ENCODE data around the gene MMUT. TPM values are rescaled to one million over a fixed set of nuclear protein-coding genes. Genes with fewer than 3 reads are reported as not detected.
"Not testable (repeated sequence)": the region's sequence is repeated elsewhere in the genome, so short reads cannot be mapped to it uniquely, and the experiment has no call there.

MMUT gene
- polyA plus RNA-seq, 2 donors, result 9.7 to 15.6 TPM

DNA sequence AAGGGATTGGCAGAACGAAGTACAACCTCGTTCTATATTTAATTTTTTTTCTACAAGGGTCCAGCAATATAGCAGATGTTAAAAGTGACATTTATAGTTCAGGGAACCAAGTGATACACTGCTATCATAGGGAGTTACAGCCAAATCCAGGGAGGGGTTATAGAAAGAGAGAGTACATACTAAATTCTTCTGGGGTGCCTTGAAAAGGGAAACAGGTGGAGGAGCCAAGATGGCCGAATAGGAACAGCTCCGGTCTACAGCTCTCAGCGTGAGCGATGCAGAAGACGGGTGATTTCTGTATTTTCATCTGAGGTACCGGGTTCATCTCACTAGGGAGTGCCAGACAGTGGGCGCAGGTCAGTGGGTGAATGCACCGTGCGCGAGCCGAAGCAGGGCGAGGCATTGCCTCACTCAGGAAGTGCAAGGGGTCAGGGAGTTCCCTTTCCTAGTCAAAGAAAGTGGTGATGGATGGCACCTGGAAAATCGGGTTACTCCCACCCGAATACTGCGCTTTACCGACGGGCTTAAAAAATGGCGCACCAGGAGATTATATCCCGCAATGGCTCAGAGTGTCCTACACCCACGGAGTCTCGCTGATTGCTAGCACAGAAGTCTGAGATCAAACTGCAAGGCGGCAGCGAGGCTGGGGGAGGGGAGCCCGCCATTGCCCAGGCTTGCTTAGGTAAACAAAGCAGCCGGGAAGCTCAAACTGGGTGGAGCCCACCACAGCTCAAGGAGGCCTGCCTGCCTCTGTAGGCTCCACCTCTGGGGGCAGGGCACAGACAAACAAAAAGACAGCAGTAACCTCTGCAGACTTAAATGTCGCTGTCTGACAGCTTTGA, 76.2 kb downstream of the MMUT start:
- 82 to 90% methylated on average over 26 of the region's 28 CpGs for WGBS, 2 donors
- not testable (repeated sequence) for H3K36me3 ChIP-seq (ENCODE audit: control insufficient read depth in 2 of 2, insufficient read depth in 2 of 2, low read length in 1 of 2); H3K9me3 ChIP-seq (ENCODE audit: control insufficient read depth in 2 of 2, insufficient read depth in 1 of 2, low read depth in 1 of 2, low read length in 1 of 2); H3K4me3 ChIP-seq (ENCODE audit: low read depth in 1 of 2, low read length in 2 of 2); H3K27me3 ChIP-seq (ENCODE audit: control insufficient read depth in 1 of 2, insufficient read depth in 2 of 2, low read length in 2 of 2); H3K27ac ChIP-seq (ENCODE audit: low read depth in 2 of 2, low read length in 1 of 2); H3K4me1 ChIP-seq (ENCODE audit: control insufficient read depth in 2 of 2, insufficient read depth in 2 of 2, low read length in 1 of 2)

- Histone ChIP-seq H3K9me3 (ENCODE audit: control insufficient read depth in 2 of 2, insufficient read depth in 1 of 2, low read depth in 1 of 2, low read length in 1 of 2) (peaks cover 0 to 2% of the 10 kb centered on the region in 2 donors), H3K4me1 (ENCODE audit: control insufficient read depth in 2 of 2, insufficient read depth in 2 of 2, low read length in 1 of 2) (no peaks in the 10 kb centered on the region), H3K27me3 (ENCODE audit: control insufficient read depth in 1 of 2, insufficient read depth in 2 of 2, low read length in 2 of 2) (no peaks in the 10 kb centered on the region), H3K27ac (ENCODE audit: low read depth in 2 of 2, low read length in 1 of 2) (no peak overlapping the region), H3K36me3 (ENCODE audit: control insufficient read depth in 2 of 2, insufficient read depth in 2 of 2, low read length in 1 of 2) (no peaks in the 10 kb centered on the region), H3K4me3 (ENCODE audit: low read depth in 1 of 2, low read length in 2 of 2) (no peak overlapping the region)
- WGBS, 2 donors, result 42 to 68% methylated on average over 2 of the region's 2 CpGs
These were observed 78.1 kb downstream of the MMUT start for GRCh38 chr6:49384904-49385303.

Other genes starting within 250 kb of the MMUT start
- gene CENPQ, start 117 bp upstream of the MMUT start, polyA plus RNA-seq, result 1 to 10 TPM; 2.8 to 4.2 TPM
- not detected for gene GLYATL3, start 36.7 kb upstream of the MMUT start, polyA plus RNA-seq
- 1 to 10 TPM; 4.9 to 9.7 TPM for gene C6orf141, start 87.4 kb upstream of the MMUT start, polyA plus RNA-seq
- under 1 TPM; 0.05 to 0.06 TPM for gene RHAG, start 173.6 kb upstream of the MMUT start, polyA plus RNA-seq